Measurements from ENCODE around the gene RPL7A. TPM values are rescaled to one million over a fixed set of nuclear protein-coding genes. Genes with fewer than 3 reads are reported as not detected.

Gene RPL7A
- total and polyA plus RNA-seq, 2 of the 13 experiments (the other 11 are each of a cell fraction or from before 2014, with no cell fraction given): 2,401 to 2,938 TPM

GRCh38 chr9:133359399-133360175 is 11.6 kb downstream of the RPL7A start (continued):
- no peak for TF ChIP-seq ZBED4 (CRISPR knock-in tag; IDR thresholded peaks at IDR 0.05; ENCODE audit: borderline replicate concordance)
- TF ChIP-seq AKNA (CRISPR knock-in tag; IDR thresholded peaks at IDR 0.05; ENCODE audit: borderline replicate concordance): no peak
- TF ChIP-seq MAZ (IDR thresholded peaks at IDR 0.05; ENCODE audit: borderline replicate concordance, low read depth, low read length): no peak
- 0 out of 2 replicates have a peak, but pooled peaks have one; percentile 40 for TF ChIP-seq MAZ (CRISPR knock-in tag; IDR thresholded peaks at IDR 0.05; ENCODE audit: low read depth)
- no peak for TF ChIP-seq ZNF121 (CRISPR knock-in tag; IDR thresholded peaks at IDR 0.05)
- no peak for TF ChIP-seq TCF12 (IDR thresholded peaks at IDR 0.05)
- no peak for TF ChIP-seq TCF12 (CRISPR knock-in tag; IDR thresholded peaks at IDR 0.05)
- TF ChIP-seq PLRG1 (conservative IDR thresholded peaks at IDR 0.05): no peak
- no peak for TF ChIP-seq ZNF564 (CRISPR knock-in tag; IDR thresholded peaks at IDR 0.05)
- TF ChIP-seq TBP (CRISPR knock-in tag; IDR thresholded peaks at IDR 0.05): no peak
- TF ChIP-seq ZSCAN31 (CRISPR knock-in tag; IDR thresholded peaks at IDR 0.05; ENCODE audit: low read depth): no peak
- peak; percentile 79 for TF ChIP-seq RAD21 (CRISPR knock-in tag; IDR thresholded peaks at IDR 0.05)
- no peak for TF ChIP-seq GATAD1 (CRISPR knock-in tag; IDR thresholded peaks at IDR 0.05)
- TF ChIP-seq HNRNPL (IDR thresholded peaks at IDR 0.05; ENCODE audit: low read depth, low read length): 0 out of 2 replicates have a peak, but pooled peaks have one; percentile 58
- TF ChIP-seq SALL1 (CRISPR knock-in tag; IDR thresholded peaks at IDR 0.05): peak; percentile 45; the same call in 1 of the 2 replicates
- no peak for TF ChIP-seq ZNF720 (CRISPR knock-in tag; IDR thresholded peaks at IDR 0.05)
- TF ChIP-seq ZNF569 (CRISPR knock-in tag; IDR thresholded peaks at IDR 0.05; ENCODE audit: borderline replicate concordance): no peak
- TF ChIP-seq PCBP1 (IDR thresholded peaks at IDR 0.05; ENCODE audit: borderline replicate concordance, low read depth, low read length): no peak
- TF ChIP-seq HNF4A (CRISPR knock-in tag; IDR thresholded peaks at IDR 0.05): no peak
- TF ChIP-seq ZNF766 (CRISPR knock-in tag; IDR thresholded peaks at IDR 0.05; ENCODE audit: borderline replicate concordance): no peak

Measured in HepG2 (cell line).